Fibroblast of upper back skin (primary cell): Measurements from ENCODE around the gene PHACTR1.

Source experiments
- DNase-seq: peaks from one replicate; pipeline ENCODE4 v3.0.0-alpha.2; 2013

Gene PHACTR1

DNA sequence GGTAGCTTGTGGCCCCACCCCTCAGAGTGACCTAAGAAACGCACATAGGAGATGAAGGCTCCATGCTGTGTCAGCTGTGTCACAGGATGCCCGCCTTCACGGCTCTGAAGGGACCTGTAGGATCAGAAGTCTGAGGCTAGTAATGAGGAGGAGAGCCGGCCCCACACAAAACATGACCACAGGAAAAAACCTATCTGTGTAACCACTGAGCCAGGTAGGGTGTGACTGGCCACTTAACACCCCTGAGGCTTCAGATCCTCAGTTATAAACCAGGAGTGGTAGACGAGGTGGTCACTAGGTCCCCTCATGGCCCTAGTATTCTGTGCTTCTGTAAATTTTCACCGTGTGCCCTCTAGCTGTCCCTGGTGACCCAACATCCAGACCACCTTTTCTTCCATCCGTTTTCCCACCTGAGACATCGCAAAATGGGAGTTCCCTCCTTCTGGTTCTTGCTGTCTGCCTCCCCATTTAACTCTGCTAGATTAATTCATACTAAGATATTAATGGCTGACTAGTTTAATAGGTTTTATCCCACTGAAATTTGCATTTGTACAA is 558.9 kb downstream of the PHACTR1 start:
- no peak for DNase-seq

DNA sequence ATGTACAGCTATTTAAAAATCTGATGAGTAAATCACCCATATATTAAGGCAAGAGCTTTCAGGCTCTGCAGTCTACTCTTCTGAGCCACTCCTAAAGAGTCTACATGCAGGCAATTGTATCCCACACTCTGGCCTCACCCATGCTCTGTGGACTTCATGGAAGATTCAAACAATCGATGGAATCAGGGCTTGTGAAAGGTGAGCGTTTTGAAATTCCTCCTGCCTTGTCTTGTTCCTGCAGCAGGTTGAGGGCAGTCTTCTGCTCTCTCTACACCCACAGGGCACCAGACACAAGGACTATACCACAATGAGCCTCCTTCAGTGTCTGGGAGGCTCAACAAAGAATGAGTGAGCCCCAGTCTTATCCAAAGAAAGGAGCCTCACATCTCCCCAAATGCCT is 560.7 kb downstream of the PHACTR1 start:
- no peak for DNase-seq

DNA sequence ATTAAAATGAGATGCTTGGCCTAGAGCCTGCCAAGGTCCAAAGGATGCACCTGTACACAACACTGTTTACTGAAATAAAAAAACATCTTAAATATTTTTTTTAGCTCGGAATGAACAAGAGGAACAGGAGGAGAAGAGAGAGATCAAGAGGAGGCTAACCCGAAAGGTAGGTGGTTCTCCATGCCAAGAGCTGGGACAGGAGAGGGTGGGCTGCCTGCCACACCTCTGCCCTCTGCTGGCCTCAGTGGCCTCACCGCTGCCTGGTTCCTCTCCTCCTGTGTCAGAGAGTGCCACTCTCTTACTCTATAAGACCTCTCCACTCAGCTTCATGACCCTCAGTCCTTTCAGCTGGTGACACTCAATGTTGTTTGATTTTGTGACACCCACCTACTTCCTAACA is 561.6 kb downstream of the PHACTR1 start:
- no peak for DNase-seq

DNA sequence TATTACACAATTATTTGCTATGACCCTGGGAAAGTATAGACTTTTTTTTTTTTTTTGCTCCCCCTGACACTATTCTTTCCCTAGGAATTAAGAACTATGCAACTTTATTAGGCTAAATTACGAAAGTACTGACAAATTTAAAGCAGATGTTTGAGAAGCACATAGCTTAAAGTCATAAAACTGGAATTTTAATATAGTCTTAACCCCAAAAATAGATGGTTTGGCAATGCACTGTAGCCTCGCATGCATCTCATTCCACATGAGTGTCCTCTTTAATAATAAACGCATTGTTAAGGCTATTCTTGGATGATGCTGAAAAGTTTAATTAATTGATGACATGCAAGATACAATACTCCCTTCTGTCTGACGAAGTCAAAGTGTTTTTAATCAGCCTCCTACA is 562.4 kb downstream of the PHACTR1 start:
- peak; percentile 91 for DNase-seq

DNA sequence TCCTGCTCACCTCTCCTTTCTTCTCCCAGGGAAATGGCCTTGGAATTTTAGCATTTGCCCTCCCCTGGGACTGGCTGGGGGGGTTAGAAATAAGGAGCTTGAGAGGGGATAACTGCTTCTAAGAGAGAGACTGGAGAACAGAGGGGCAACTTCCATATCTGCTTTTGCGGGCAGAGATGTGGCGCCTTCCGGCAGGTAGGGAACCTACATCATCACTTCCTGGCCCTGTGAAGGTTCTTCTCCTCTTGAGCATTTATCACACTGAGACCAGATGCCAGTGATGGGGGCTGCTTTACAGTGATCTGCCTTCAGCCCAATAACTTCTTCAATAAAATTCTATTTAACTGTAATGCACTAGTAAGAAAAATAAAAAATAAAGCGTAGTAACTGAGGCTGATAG is 563.7 kb downstream of the PHACTR1 start:
- no peak for DNase-seq

DNA sequence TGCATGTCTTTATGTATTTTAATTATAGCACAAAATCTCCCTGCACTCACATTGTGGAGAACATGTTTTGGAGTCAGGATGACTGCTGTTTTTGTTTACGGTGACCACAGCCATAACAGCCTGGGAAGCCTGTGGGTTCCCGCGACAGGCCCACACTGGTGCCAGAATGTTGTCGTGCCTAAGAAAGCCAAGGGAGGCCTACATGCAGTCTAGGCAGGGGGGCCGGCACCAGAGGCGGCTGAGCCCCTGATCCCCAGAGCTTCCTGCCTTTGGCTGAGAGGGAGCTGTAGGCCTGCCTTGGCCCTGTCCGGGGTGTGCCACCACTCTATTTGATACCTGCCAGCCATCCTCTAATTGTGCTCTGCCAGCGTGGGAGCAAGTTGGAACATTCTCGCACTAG is 565.1 kb downstream of the PHACTR1 start:
- DNase-seq, result no peak

DNA sequence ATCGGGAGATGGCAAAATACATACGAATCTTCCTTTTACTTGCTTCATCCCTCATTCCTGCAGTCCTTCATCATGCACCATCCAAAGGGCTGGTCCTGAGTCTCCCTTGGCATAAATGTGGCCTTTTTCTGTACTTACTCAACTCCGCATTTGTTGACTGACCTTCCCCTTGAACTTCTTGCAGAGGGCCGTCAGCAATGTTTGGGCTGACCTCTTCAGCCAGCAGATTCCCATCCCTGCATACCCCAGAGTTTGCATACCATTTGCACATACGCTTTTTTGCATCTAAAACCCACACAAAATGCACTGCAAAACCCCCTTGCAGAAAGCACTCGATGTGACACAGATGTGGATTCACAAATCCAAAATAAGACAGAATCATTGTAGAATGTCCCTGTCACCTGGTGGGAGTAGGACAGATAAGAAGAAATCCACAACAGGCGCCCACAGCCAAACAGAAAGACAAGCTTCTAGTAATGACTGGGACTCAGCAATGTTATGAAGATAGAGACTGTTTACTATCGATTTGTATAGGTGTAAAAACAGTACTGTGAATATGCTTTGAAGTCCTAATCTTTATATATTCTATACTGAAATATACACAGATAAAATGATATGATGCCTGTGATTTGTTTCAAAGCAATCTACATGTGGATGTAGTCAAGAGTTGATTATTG is 566.0 kb downstream of the PHACTR1 start:
- no peak for DNase-seq

DNA sequence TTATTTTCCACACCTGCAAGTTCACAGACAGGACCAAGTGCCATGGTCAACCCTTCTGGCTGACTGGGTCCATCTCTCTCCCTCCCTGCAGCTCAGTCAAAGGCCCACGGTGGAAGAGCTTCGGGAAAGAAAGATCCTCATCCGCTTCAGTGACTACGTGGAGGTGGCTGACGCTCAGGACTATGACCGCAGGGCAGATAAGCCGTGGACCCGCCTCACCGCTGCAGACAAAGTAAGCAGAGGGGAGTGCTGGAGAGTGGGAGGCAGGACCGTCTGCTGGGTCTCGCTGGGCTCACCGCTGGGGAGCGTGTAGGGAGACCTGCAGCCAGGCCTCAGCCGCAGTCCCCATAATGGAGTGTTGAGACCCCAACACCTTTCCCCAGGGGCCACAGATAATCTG is 566.8 kb downstream of the PHACTR1 start:
- DNase-seq, result no peak

DNA sequence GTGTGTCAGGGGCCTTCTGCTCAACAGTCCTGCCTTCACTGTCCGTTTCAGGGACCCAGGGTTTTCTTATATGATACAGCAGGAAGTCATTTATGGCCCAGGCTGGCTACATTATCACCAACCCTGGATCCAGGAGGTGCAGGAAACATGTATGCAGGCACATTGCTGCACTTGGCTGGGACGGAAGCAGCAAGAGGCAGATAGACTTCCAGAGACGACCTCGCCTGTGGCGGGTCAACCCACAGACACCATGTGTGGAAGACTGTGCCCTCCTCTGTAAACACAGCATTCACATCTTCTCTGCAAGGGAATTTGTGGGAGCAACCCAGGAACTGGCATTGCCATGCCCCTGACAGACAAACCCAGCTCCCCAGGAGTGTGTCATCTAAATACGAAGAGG is 568.1 kb downstream of the PHACTR1 start:
- no peak for DNase-seq

DNA sequence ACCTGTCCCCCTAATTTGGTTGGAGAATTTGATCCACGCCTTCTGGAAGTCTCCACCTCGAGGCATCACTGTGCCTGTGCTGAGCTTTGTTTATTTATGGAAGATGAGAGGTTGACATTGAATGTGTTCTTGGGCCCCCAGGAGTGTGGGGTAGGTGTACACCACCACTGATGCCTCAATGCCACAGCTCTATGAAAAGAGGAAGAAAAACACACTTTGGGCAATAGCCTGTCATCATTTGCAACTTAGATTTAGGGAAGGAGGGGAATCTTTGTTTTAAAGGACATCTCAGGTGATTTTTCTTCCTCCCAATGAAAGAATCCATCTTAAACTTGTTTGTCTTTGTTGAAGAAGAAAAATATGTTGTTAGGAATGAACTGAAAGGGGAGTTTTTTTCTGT is 569.1 kb downstream of the PHACTR1 start:
- no peak for DNase-seq

DNA sequence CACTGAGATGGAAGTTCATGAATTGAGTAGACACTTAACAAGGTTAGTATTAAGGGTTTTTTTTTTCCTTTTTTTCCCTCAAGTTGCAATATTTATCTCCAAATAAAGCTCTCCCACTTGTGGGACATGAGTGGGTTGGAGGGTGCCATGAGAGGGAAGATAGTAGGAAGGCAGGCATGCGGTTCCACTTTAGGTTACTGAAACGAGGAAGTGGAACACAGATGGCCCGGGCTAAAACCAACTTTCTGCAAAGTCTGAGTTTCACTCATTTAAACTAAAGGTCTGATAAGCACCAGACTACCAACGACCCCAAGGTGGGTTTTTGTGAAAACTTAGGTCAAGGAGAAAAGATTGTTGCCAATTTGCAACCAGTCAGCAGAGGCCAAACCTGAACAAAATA is 569.6 kb downstream of the PHACTR1 start:
- no peak for DNase-seq

DNA sequence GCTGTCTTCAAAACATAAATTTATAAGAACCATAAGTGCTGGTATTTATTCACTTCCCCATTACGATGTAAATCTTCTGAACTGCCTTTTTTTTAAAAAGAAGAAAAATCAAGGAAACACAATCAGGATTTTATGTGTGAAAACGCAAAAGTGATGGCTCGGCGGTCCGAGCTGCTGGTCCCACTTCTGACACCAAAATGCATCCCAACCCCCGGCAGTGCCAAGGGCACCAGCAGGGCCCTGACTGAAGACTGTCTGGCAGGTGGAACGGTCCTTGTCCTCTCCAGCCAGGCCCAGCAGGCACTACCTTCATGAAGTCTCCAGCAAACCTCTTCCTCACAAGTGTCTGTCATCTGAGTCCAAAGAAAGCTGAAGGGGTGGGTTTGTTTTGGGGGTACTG is 570.5 kb downstream of the PHACTR1 start:
- DNase-seq, result no peak

DNA sequence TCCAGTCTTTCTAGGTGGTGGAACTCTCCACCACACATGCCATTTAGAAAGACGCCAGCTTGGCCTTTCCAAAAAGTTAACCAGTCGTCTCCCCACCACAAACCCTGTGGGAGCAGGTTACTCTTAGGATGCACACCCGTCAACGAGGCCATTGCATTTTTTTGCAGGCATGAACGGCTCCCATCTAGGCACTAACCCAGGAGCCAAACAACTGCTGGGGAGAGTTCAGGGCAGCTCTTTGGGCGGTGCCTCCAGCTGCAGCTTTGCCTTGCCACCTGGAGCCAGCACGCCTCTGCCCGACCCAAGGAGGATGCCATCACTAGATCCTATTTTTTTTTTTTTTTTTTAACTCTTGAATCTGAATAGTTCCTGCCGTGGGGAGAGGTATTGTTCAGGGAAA is 571.9 kb downstream of the PHACTR1 start:
- no peak for DNase-seq

DNA sequence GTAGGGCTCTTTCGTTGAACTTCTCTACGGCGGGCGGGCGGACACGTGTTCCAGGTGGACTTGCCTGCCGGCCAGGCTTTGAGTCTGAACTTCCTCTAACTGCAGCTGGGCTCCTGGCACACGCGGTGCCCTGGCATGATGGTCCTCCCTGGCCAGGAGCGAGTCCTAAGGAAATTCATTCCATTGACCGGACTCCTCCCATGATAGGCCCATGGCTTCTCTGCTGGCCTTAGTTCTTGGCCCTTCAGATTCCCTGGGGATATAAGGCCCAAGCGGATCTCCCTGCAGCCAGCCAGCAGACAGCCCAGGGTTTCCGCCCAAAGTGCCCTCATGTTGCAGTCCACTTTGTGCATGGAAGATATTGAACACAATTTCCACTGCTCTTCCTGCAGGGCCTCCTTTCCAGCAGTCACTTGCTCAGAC is 572.4 kb downstream of the PHACTR1 start:
- no peak for DNase-seq

DNA sequence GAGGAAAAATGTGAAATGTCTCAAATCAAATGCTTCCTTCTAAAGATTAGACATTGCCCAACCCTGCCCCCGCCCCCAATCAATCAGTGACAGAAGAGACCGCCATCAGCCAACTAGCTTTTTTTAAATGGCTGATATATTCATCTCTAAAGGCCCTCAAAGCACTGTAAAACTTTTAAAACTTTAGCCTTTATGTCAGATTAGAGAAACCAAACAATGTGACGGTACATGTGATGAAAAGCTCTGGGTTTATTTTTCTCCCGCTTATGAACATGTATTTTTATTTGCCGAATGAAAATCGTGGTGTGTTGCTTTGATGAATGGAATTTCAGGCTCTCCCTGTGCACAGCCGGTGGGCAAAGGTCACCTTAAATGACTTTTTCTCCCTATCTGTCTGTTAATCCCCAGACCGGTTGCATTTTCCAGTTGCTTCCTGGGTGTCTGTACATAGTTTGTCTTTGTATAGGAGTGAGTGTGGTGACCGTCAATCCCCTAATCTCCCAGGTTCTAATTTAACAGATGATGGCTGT is 573.3 kb downstream of the PHACTR1 start:
- no peak for DNase-seq

DNA sequence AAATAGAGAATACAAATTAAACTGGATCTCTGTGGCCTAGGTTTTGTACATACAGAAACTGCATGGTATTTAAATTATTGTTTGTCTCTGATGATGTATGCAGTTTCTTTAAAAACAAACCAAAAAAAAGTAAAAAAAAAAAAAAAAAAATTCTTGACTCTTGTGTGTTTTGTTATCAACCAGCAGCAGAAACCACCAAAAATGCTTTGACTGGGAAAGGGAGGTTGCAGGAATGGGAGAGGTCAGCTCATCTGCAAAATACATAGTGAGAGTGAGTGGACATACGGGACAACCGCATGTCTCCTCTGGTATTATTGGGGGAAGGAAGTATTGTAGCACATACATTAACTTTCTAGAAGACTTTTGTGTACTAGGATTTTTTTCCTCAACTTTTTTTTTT is 573.8 kb downstream of the PHACTR1 start:
- no peak for DNase-seq

DNA sequence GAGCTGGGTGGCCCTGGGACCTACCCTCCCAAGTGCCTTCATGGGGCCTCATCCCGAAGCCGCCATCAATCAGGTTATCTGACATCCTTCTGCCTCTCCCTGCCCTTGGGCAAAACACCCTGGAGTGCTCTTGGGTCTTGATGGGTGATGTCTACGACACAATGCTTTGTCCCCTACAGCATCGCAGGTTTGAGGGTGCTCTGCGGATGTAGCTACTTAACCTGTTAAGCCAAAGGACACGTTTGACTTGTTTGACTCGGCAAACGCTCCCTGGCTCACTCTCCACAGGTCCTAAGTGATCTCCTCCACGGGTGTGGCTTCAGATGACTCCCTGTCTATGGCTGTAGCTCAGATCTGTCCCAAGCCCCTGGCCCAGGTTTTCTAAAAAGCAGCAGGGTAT is 576.2 kb downstream of the PHACTR1 start:
- DNase-seq, result no peak

DNA sequence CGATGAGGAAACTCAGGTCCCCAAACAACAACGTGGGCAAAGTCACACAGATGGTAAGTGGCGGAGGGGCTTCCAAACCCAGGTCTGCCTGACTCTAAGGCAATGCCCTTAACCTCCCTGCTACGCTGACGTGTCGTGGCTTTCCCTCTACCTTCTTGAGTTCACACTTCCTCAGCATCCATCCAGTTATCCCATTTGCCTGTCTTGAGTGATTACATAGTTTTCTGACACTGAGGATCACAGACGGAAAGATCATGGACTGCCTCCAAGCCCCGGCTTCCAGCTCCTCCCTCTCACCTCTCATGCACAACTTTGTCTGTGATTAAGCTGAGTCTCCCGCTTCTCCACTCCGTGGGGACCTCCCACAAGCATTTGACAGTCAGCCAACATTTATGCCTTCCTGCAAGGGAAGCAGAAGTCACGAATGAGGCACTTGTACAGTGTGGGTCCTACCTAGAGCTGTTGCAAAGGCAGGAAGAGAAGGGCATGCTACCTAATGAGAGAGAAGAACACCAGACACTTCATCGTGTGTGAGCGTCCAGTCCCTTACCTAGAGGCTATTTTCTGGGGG is 578.0 kb downstream of the PHACTR1 start:
- DNase-seq, result peak; percentile 21

DNA sequence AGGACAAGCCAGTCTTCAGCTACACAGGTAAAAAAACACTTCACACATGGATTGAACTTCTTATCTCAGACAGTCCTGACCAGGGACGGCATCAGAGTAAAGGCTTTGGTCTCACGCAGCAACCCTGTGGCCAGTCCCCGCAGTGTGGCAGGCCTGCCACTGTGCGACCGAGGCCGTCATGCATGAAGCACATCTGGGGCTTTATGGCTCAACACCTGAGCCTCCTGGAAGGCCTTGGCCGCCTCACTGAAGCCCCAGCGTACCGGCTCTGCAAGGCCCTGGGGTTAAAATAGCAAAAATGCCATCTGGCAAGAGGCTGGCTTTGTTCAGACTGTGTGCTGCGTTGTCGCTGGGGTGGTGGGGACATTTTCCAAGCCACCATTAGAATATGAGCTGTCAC is 579.0 kb downstream of the PHACTR1 start:
- no peak for DNase-seq

DNA sequence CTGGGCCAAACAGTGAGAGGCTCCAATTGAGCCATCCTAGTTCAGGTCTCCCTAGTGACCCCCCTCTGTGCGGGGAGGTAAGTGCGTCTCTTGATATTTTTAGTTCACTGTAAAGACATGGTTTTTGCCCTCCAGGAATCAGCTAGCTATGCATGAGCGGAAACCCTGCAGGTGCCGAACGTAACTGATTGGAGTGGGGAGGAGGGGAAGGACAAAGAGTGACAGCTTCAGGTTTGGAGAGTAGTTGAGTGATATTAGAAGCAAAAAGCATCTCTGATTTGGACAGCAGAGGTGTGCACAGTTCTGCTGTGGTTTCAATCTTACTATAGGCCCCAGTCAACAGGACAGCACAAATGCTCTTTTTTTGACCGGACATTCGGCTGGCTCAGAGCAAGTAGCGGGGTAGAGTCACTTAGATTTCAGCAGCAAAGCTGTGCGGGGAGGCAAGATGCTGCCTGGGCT is 580.0 kb downstream of the PHACTR1 start:
- DNase-seq, result no peak

DNA sequence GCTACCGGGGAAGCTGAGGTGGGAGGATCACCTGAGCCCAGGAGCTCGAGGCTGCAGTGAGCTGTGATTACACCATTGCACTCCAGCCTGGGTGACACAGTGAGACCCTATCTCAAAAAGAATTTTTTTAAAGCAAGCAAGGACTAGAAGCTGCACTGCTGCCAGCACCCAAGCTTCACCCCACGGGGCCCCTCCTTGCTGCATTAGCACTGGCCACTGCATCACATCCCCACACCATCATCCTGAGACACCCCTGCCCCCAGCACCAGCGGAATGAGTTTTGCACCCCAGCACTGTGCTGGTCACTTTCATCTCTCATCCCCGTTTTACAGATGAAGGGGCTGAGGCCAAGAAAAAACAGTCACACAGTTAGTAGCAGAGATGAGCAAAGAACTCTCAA is 580.8 kb downstream of the PHACTR1 start:
- no peak for DNase-seq

DNA sequence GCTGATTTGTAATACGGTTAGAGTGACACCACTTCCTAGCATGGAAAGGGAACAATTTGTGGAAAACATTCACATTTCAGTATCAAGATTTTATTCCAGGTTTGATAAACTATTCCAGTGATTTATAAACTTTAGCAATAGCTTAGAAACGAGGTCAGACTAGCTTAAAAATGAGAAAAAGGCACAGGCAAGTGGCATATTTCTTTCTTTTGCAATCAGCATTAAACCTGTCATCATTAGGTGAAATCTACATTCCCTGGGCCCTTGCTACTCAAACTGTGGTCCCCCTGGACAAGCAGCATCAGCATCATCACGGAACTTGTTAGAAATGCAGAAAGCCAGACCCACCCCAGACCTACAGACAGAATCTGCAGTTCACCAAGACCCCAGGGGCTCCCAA is 581.9 kb downstream of the PHACTR1 start:
- DNase-seq, result no peak

DNA sequence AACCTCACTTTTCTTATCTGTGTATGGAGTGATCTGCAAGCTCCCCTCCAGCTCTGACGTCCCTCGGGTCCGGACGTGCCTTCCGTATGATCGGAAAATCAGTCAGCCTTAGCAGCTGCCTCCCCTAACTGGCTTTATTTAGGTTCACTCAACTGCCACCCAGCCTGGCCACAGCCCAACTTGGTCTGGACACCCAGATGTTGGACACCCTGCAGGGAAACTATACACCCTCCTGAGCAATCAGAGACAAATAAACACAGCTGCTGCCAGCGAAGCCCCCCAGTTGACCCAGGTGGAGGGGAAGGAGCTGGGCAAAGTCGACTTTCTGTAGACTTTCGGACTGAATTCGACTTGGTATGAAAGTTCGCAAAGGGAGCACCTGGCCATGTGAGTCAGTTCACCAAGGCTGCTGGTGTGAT is 582.8 kb downstream of the PHACTR1 start:
- DNase-seq, result no peak

DNA sequence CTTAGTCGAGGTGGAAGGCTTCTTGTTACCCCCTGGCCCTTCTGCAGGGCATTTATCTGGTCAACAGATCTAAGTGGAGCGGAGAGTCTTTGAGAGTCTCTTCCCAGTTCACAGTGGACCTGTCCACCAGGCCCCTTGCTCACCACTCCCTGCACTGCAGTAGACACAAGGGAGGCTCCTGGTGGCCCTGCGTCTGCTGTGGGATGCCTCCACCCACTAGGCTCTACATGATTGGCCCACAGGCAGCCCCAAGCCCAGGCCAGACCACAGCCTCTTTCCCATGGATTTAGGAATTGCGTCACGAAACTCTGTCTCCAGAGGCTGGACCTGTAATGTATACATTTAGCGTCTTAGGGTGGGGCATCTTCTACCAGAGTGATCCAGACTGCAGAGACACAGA is 583.4 kb downstream of the PHACTR1 start:
- no peak for DNase-seq
